GM12878 (cell line): ENCODE measurements around the gene MCOLN1.

Experiments
- ASH2L ChIP-seq: fragments of 300-600, 200-600 bp; sonication (generic); IDR thresholded peaks from 2 replicates; pipeline ENCODE4 v1.6.1; 2017; ENCODE audit warnings: low read depth, mild to moderate bottlenecking, borderline replicate concordance
- BRCA1 ChIP-seq: IDR thresholded peaks from 2 replicates; pipeline ENCODE4 v1.6.1; 2011; ENCODE audit warnings: low read depth, low read length, improper control_type of control experiment
- CREM ChIP-seq: IDR thresholded peaks from 2 replicates; pipeline ENCODE4 v1.6.1; 2014; ENCODE audit warnings: antibody characterized with exemption, low read depth
- CTCF ChIP-seq, 3 experiments: IDR thresholded peaks in 2 of 3; conservative IDR thresholded peaks in 1 of 3; 2 replicates each; pipeline ENCODE4 v1.5.1; 2011; ENCODE audit warnings: low read depth in 3 of 3, low read length in 3 of 3, mild to moderate bottlenecking in 3 of 3, control low read depth in 2 of 3, moderate library complexity in 2 of 3, inconsistent platforms in 1 of 3, mixed read lengths in 1 of 3; ENCODE audit not compliant: control insufficient read depth in 2 of 3, insufficient read depth in 1 of 3; ENCODE audit errors: extremely low read depth in 1 of 3
- DPF2 ChIP-seq: fragments of 450-650 bp; IDR thresholded peaks from 2 replicates; pipeline ENCODE4 v1.6.1; 2017; ENCODE audit warnings: mild to moderate bottlenecking
- E4F1 ChIP-seq: fragments of 450-650 bp; IDR thresholded peaks from 2 replicates; pipeline ENCODE4 v1.6.1; 2018; ENCODE audit warnings: borderline replicate concordance, mild to moderate bottlenecking; ENCODE audit not compliant: partially characterized antibody
- EZH2 ChIP-seq: IDR thresholded peaks from 2 replicates; pipeline ENCODE4 v1.6.1; 2012; ENCODE audit warnings: low read depth, mild to moderate bottlenecking, control low read depth, inconsistent platforms, low read length, borderline replicate concordance; ENCODE audit not compliant: control insufficient read depth
- GABPA ChIP-seq: IDR thresholded peaks from 2 replicates; pipeline ENCODE4 v1.6.1; 2014; ENCODE audit warnings: antibody characterized with exemption, low read depth, mild to moderate bottlenecking, inconsistent platforms
- HDGF ChIP-seq: fragments of 450-650 bp; IDR thresholded peaks from 2 replicates; pipeline ENCODE4 v1.6.1; 2016; ENCODE audit warnings: antibody characterized with exemption
- JUND ChIP-seq: IDR thresholded peaks from 2 replicates; pipeline ENCODE4 v1.6.1; 2012; ENCODE audit warnings: low read depth, mild to moderate bottlenecking, low read length, improper control_type of control experiment, moderate library complexity
- PBX3 ChIP-seq: IDR thresholded peaks from 2 replicates; pipeline ENCODE4 v1.6.1; 2011; ENCODE audit warnings: mild to moderate bottlenecking, low read depth, low read length, moderate library complexity; ENCODE audit not compliant: insufficient replicate concordance
- POLR2A ChIP-seq: IDR thresholded peaks from 2 replicates; pipeline ENCODE4 v1.6.1; 2011; ENCODE audit warnings: low read depth, mild to moderate bottlenecking, low read length
- USF2 ChIP-seq: IDR thresholded peaks from 2 replicates; pipeline ENCODE4 v1.6.1; 2011; ENCODE audit warnings: low read depth, low read length, improper control_type of control experiment, borderline replicate concordance
- YY1 ChIP-seq: IDR thresholded peaks from 2 replicates; pipeline ENCODE4 v1.6.1; 2011; ENCODE audit warnings: low read depth, mild to moderate bottlenecking, low read length

- TF ChIP-seq CTCF (IDR thresholded peaks at IDR 0.05 in 2 of 3, conservative IDR thresholded peaks at IDR 0.05 in 1 of 3; ENCODE audit: control insufficient read depth in 2 of 3, extremely low read depth in 1 of 3, insufficient read depth in 1 of 3, low read depth in 3 of 3, low read length in 3 of 3) (no peak), CREM (no peak), PBX3 (no peak), JUND (no peak), HDGF (no peak), POLR2A (no peak), DPF2 (no peak), EZH2 (no peak), E4F1 (no peak), ASH2L (no peak), GABPA (no peak), USF2 (no peak), YY1 (no peak), BRCA1 (no peak)
Measured at GRCh38 chr19:7528192-7528519, 5.7 kb downstream of the MCOLN1 start.
